Measurements from ENCODE around the gene MANEA.

DNA sequence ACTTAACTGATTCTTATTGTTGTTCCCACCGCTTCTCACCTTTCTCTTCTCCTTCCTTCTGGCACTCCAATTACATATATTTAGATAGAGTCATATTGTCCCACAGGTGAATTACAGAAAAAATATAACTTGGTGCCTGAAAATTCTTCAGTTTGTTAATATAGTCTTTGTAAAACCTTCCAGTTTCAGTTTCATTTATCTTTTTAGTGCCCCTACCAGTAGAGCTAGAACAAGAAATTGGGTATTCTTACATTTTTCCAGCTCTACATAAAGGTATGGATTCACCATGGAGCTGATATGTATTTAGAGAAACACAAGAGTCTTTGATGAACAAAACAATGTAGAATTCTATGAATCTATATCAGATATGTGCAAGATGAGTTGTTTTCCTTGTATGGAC is 10.7 kb downstream of the MANEA start:
- TF ChIP-seq, protein P1, sequence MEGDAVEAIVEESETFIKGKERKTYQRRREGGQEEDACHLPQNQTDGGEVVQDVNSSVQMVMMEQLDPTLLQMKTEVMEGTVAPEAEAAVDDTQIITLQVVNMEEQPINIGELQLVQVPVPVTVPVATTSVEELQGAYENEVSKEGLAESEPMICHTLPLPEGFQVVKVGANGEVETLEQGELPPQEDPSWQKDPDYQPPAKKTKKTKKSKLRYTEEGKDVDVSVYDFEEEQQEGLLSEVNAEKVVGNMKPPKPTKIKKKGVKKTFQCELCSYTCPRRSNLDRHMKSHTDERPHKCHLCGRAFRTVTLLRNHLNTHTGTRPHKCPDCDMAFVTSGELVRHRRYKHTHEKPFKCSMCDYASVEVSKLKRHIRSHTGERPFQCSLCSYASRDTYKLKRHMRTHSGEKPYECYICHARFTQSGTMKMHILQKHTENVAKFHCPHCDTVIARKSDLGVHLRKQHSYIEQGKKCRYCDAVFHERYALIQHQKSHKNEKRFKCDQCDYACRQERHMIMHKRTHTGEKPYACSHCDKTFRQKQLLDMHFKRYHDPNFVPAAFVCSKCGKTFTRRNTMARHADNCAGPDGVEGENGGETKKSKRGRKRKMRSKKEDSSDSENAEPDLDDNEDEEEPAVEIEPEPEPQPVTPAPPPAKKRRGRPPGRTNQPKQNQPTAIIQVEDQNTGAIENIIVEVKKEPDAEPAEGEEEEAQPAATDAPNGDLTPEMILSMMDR (conservative IDR thresholded peaks at IDR 0.05; ENCODE audit: low read depth, low read length) = no peak
- no peak for TF ChIP-seq EZH2 (IDR thresholded peaks at IDR 0.05; ENCODE audit: borderline replicate concordance, low read depth, low read length, poor library complexity, severe bottlenecking)
